ENCODE results near the gene HNRNPLL.

HNRNPLL gene

DNA sequence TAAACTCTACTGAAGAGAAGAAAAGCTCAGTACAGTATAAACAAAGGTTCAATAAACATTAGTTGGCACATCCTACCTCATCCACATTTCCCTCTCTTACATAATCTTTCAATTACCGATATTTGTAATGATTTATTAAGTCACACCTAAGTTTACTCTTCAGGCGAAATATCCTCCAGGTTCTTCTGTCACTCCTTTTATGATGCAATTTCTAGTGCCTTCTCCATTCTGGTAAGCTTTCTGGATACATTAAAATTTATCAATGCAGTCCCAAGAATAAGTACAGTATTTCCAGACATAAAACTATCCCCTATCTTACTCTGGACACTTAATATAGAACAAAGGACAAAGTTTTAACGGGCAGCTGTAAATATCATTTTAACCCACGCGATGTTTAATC is 5.6 kb downstream of the HNRNPLL start:
- H3K27ac ChIP-seq (ENCODE audit: low read depth in 2 of 2, low read length in 2 of 2) = no peak overlapping the region
- no peaks in the 10 kb centered on the region for H3K27me3 ChIP-seq (ENCODE audit: control insufficient read depth in 2 of 2, insufficient read depth in 2 of 2, low read length in 2 of 2)
- H3K9ac ChIP-seq (ENCODE audit: low read depth in 1 of 2, low read length in 2 of 2) = no peak overlapping the region
- H3K9me3 ChIP-seq (ENCODE audit: control insufficient read depth in 2 of 2, low read length in 2 of 2) = no peaks in the 10 kb centered on the region
- no peaks in the 10 kb centered on the region for H3K36me3 ChIP-seq (ENCODE audit: control insufficient read depth in 2 of 2, insufficient read depth in 2 of 2, low read length in 2 of 2)
- H3K4me1 ChIP-seq (ENCODE audit: control insufficient read depth in 2 of 2, insufficient read depth in 2 of 2, low read length in 2 of 2) = peaks cover 10 to 14% of the 10 kb centered on the region in 2 donors
- no peak overlapping the region for H3K4me3 ChIP-seq (ENCODE audit: low read length in 2 of 2)

DNA sequence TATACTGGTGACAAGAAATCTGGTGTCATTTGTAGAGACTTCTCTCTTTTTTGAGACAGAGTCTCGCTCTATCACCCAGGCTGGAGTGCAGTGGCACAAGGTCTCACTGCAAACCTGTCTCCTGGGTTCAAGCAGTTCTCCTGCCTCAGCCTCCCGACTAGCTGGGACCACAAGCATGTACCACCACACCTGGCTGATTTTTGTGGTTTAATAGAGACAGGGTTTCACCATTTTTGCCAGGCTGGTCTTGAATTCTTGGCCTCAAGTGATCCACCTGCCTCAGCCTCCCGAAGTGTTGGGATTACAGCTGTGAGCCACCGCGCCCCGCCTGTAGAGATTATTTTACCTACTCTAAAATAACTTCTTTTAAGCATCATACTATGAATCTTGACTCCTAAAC is 6.5 kb downstream of the HNRNPLL start:
- Histone ChIP-seq H3K4me1 (ENCODE audit: control insufficient read depth in 2 of 2, insufficient read depth in 2 of 2, low read length in 2 of 2) (peaks cover 6 to 14% of the 10 kb centered on the region in 2 donors), H3K27me3 (ENCODE audit: control insufficient read depth in 2 of 2, insufficient read depth in 2 of 2, low read length in 2 of 2) (no peaks in the 10 kb centered on the region), H3K27ac (ENCODE audit: low read depth in 2 of 2, low read length in 2 of 2) (no peak overlapping the region)

DNA sequence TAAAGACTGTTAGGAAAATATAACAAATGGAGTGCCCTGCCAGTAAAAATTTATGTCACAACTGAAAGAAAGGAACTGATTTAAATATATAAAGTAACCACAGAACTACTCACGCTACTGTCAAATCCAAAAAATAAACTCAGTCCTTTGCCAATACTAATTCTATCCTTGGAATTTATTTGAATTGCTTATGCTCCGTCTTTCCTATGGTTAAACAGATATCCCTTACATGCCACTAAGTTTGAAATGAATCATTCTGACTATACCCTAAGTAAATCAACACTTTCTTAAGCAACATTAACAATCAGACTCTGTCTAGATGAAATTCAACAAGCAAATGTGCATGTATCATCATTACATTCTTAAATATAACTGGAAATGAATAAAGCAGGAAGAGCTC is 9.8 kb downstream of the HNRNPLL start:
- Histone ChIP-seq H3K4me3 (ENCODE audit: low read length in 2 of 2) (no peak overlapping the region), H3K27ac (ENCODE audit: low read depth in 2 of 2, low read length in 2 of 2) (no peak overlapping the region), H3K4me1 (ENCODE audit: control insufficient read depth in 2 of 2, insufficient read depth in 2 of 2, low read length in 2 of 2) (no peaks in the 10 kb centered on the region), H3K9me3 (ENCODE audit: control insufficient read depth in 2 of 2, low read length in 2 of 2) (no peaks in the 10 kb centered on the region), H3K36me3 (ENCODE audit: control insufficient read depth in 2 of 2, insufficient read depth in 2 of 2, low read length in 2 of 2) (peaks cover 0 to 2% of the 10 kb centered on the region in 2 donors), H3K27me3 (ENCODE audit: control insufficient read depth in 2 of 2, insufficient read depth in 2 of 2, low read length in 2 of 2) (no peaks in the 10 kb centered on the region), H3K9ac (ENCODE audit: low read depth in 1 of 2, low read length in 2 of 2) (no peak overlapping the region)

More for the DNA sequence above, 6.5 kb downstream of the HNRNPLL start:
- Histone ChIP-seq H3K4me3 (ENCODE audit: low read length in 2 of 2) (no peak overlapping the region), H3K36me3 (ENCODE audit: control insufficient read depth in 2 of 2, insufficient read depth in 2 of 2, low read length in 2 of 2) (no peaks in the 10 kb centered on the region), H3K9me3 (ENCODE audit: control insufficient read depth in 2 of 2, low read length in 2 of 2) (no peaks in the 10 kb centered on the region), H3K9ac (ENCODE audit: low read depth in 1 of 2, low read length in 2 of 2) (no peak overlapping the region)

- Histone ChIP-seq H3K9ac (ENCODE audit: low read depth in 1 of 2, low read length in 2 of 2) (no peak overlapping the region), H3K4me1 (ENCODE audit: control insufficient read depth in 2 of 2, insufficient read depth in 2 of 2, low read length in 2 of 2) (no peaks in the 10 kb centered on the region), H3K36me3 (ENCODE audit: control insufficient read depth in 2 of 2, insufficient read depth in 2 of 2, low read length in 2 of 2) (peaks cover 0 to 6% of the 10 kb centered on the region in 2 donors), H3K4me3 (ENCODE audit: low read length in 2 of 2) (no peak overlapping the region), H3K9me3 (ENCODE audit: control insufficient read depth in 2 of 2, low read length in 2 of 2) (no peaks in the 10 kb centered on the region), H3K27me3 (ENCODE audit: control insufficient read depth in 2 of 2, insufficient read depth in 2 of 2, low read length in 2 of 2) (no peaks in the 10 kb centered on the region), H3K27ac (ENCODE audit: low read depth in 2 of 2, low read length in 2 of 2) (no peak overlapping the region)
Measured at GRCh38 chr2:38591152-38591551, 11.6 kb downstream of the HNRNPLL start.

GRCh38 chr2:38590053-38590452 is 12.7 kb downstream of the HNRNPLL start:
- no peak overlapping the region for H3K9ac ChIP-seq (ENCODE audit: low read depth in 1 of 2, low read length in 2 of 2)
- no peaks in the 10 kb centered on the region for H3K27me3 ChIP-seq (ENCODE audit: control insufficient read depth in 2 of 2, insufficient read depth in 2 of 2, low read length in 2 of 2)
- peaks cover 4 to 12% of the 10 kb centered on the region in 2 donors for H3K36me3 ChIP-seq (ENCODE audit: control insufficient read depth in 2 of 2, insufficient read depth in 2 of 2, low read length in 2 of 2)
- H3K4me3 ChIP-seq (ENCODE audit: low read length in 2 of 2) = no peak overlapping the region
- H3K4me1 ChIP-seq (ENCODE audit: control insufficient read depth in 2 of 2, insufficient read depth in 2 of 2, low read length in 2 of 2) = no peaks in the 10 kb centered on the region
- no peaks in the 10 kb centered on the region for H3K9me3 ChIP-seq (ENCODE audit: control insufficient read depth in 2 of 2, low read length in 2 of 2)
- no peak overlapping the region for H3K27ac ChIP-seq (ENCODE audit: low read depth in 2 of 2, low read length in 2 of 2)

DNA sequence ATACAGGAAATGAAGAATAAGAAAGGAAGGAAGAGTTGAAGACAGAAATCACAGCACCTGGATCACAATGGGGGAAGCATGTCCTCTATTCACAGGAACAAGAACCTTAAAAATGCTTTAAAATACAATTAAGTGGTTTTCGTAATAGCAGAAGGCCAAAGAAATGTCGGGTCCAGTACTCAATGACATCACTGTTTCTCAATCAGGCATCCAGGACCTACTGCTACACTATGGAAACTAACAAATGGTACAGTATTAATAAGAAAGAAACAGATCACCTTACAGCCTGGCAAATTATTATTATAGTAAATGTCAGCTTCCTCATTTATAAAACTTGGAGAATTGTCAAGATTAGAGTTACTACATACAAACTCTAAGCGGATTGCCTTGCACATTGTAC is 15.8 kb downstream of the HNRNPLL start:
- H3K9me3 ChIP-seq (ENCODE audit: control insufficient read depth in 2 of 2, low read length in 2 of 2) = no peaks in the 10 kb centered on the region
- H3K27me3 ChIP-seq (ENCODE audit: control insufficient read depth in 2 of 2, insufficient read depth in 2 of 2, low read length in 2 of 2) = no peaks in the 10 kb centered on the region
- H3K27ac ChIP-seq (ENCODE audit: low read depth in 2 of 2, low read length in 2 of 2) = no peak overlapping the region
- no peak overlapping the region for H3K9ac ChIP-seq (ENCODE audit: low read depth in 1 of 2, low read length in 2 of 2)
- no peaks in the 10 kb centered on the region for H3K4me1 ChIP-seq (ENCODE audit: control insufficient read depth in 2 of 2, insufficient read depth in 2 of 2, low read length in 2 of 2)
- H3K36me3 ChIP-seq (ENCODE audit: control insufficient read depth in 2 of 2, insufficient read depth in 2 of 2, low read length in 2 of 2) = peaks cover 12 to 16% of the 10 kb centered on the region in 2 donors
- H3K4me3 ChIP-seq (ENCODE audit: low read length in 2 of 2) = no peak overlapping the region

DNA sequence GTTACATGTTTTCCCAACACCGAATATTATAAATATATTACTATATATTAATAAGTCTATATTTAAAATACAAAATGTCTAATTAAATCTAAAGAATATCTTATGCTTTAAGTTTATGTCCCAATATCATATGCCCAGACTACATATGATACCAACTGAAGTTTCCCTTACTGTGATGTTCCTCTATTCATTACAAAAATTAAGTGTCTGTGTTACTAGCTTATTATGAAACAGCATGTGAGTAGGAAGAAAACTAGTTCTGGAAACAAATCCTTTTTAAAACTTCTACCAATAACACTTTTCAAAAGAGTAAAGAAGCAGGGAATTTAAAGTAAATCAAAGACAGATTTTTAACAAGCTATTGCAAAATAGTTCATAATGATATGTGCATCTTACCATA is 17.8 kb downstream of the HNRNPLL start:
- Histone ChIP-seq H3K27ac (ENCODE audit: low read depth in 2 of 2, low read length in 2 of 2) (no peak overlapping the region), H3K9me3 (ENCODE audit: control insufficient read depth in 2 of 2, low read length in 2 of 2) (no peaks in the 10 kb centered on the region), H3K36me3 (ENCODE audit: control insufficient read depth in 2 of 2, insufficient read depth in 2 of 2, low read length in 2 of 2) (peaks cover 16 to 19% of the 10 kb centered on the region in 2 donors), H3K9ac (ENCODE audit: low read depth in 1 of 2, low read length in 2 of 2) (no peak overlapping the region), H3K4me1 (ENCODE audit: control insufficient read depth in 2 of 2, insufficient read depth in 2 of 2, low read length in 2 of 2) (peaks cover 0 to 3% of the 10 kb centered on the region in 2 donors), H3K4me3 (ENCODE audit: low read length in 2 of 2) (no peak overlapping the region), H3K27me3 (ENCODE audit: control insufficient read depth in 2 of 2, insufficient read depth in 2 of 2, low read length in 2 of 2) (no peaks in the 10 kb centered on the region)

- Histone ChIP-seq H3K27me3 (ENCODE audit: control insufficient read depth in 2 of 2, insufficient read depth in 2 of 2, low read length in 2 of 2) (no peaks in the 10 kb centered on the region), H3K4me1 (ENCODE audit: control insufficient read depth in 2 of 2, insufficient read depth in 2 of 2, low read length in 2 of 2) (peaks cover 0 to 3% of the 10 kb centered on the region in 2 donors), H3K9me3 (ENCODE audit: control insufficient read depth in 2 of 2, low read length in 2 of 2) (no peaks in the 10 kb centered on the region), H3K36me3 (ENCODE audit: control insufficient read depth in 2 of 2, insufficient read depth in 2 of 2, low read length in 2 of 2) (peaks cover 16 to 19% of the 10 kb centered on the region in 2 donors), H3K27ac (ENCODE audit: low read depth in 2 of 2, low read length in 2 of 2) (no peak overlapping the region), H3K9ac (ENCODE audit: low read depth in 1 of 2, low read length in 2 of 2) (no peak overlapping the region), H3K4me3 (ENCODE audit: low read length in 2 of 2) (no peak overlapping the region)
Measured at GRCh38 chr2:38583994-38584393, 18.7 kb downstream of the HNRNPLL start.

DNA sequence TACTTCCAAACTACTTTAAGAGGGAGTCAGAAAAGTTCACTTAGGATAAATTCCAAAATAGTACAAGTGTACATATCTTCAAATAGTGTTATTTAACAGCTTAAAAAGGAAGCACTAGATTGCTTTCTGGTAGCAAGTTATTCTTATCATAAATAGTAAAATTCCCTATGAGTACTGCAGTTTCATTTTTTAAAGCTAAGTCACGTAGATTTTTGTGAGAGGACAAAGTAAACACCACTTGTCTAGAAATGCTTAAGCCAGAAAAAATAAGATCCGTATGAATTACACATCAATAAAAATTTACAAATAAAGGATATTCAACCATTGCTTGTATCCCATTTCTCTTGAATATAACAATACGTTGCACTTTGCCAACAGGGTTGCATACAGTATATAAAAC is 19.2 kb downstream of the HNRNPLL start:
- no peak overlapping the region for H3K9ac ChIP-seq (ENCODE audit: low read depth in 1 of 2, low read length in 2 of 2)
- H3K27me3 ChIP-seq (ENCODE audit: control insufficient read depth in 2 of 2, insufficient read depth in 2 of 2, low read length in 2 of 2) = no peaks in the 10 kb centered on the region
- peaks cover 0 to 8% of the 10 kb centered on the region in 2 donors for H3K4me1 ChIP-seq (ENCODE audit: control insufficient read depth in 2 of 2, insufficient read depth in 2 of 2, low read length in 2 of 2)
- H3K36me3 ChIP-seq (ENCODE audit: control insufficient read depth in 2 of 2, insufficient read depth in 2 of 2, low read length in 2 of 2) = peaks cover 16 to 19% of the 10 kb centered on the region in 2 donors
- H3K27ac ChIP-seq (ENCODE audit: low read depth in 2 of 2, low read length in 2 of 2) = no peak overlapping the region
- no peaks in the 10 kb centered on the region for H3K9me3 ChIP-seq (ENCODE audit: control insufficient read depth in 2 of 2, low read length in 2 of 2)
- no peak overlapping the region for H3K4me3 ChIP-seq (ENCODE audit: low read length in 2 of 2)

- H3K27ac ChIP-seq (ENCODE audit: low read depth in 2 of 2, low read length in 2 of 2) = no peak overlapping the region
- H3K4me1 ChIP-seq (ENCODE audit: control insufficient read depth in 2 of 2, insufficient read depth in 2 of 2, low read length in 2 of 2) = peaks cover 0 to 11% of the 10 kb centered on the region in 2 donors
- no peak overlapping the region for H3K9ac ChIP-seq (ENCODE audit: low read depth in 1 of 2, low read length in 2 of 2)
- no peaks in the 10 kb centered on the region for H3K27me3 ChIP-seq (ENCODE audit: control insufficient read depth in 2 of 2, insufficient read depth in 2 of 2, low read length in 2 of 2)
- H3K36me3 ChIP-seq (ENCODE audit: control insufficient read depth in 2 of 2, insufficient read depth in 2 of 2, low read length in 2 of 2) = peaks cover 20 to 21% of the 10 kb centered on the region in 2 donors
- no peak overlapping the region for H3K4me3 ChIP-seq (ENCODE audit: low read length in 2 of 2)
- H3K9me3 ChIP-seq (ENCODE audit: control insufficient read depth in 2 of 2, low read length in 2 of 2) = no peaks in the 10 kb centered on the region
Measured at GRCh38 chr2:38581193-38582147, 21.3 kb downstream of the HNRNPLL start.
